K562 (cell line): Measurements from ENCODE around the gene C1orf174. TPM values are rescaled to one million over a fixed set of nuclear protein-coding genes. Genes with fewer than 3 reads are reported as not detected.

Experiments
- ATAC-seq: fragments of 200-7000 bp; cut with Tn5 transposase; 3 replicates; pipeline ENCODE4 v1.9.1; 2020; ENCODE audit warnings: moderate library complexity
- BruUV-seq: library from RNA; stranded (reverse); fragments of 400-500 nt; replicated peaks from 2 replicates; lab custom pipeline; 2021; lab: Mats Ljungman, UMichigan
- CTCF ChIA-PET: fragments of 300-600 bp; formaldehyde crosslinking; extraction: SDS; loops from one replicate; lab custom pipeline; 2021; ENCODE audit warnings: low intra/inter-chr PET ratio; lab: Yijun Ruan, JAX
- POLR2A ChIA-PET: fragments of 300-600, 350-650 bp; sonication (Branson Sonifier 250); formaldehyde crosslinking; extraction: SDS; loops from one replicate; lab custom pipeline; 2021; ENCODE audit warnings: antibody characterized with exemption, inconsistent platforms; lab: Yijun Ruan, JAX
- DNase-seq, 4 experiments: peaks; one replicate each; pipeline versions ENCODE4 v3.0.0 to v3.0.0-alpha.2; 2011 to 2018; ENCODE audit warnings: low spot score in 3 of 4, mixed read lengths in 3 of 4; ENCODE audit errors: extremely low read depth in 1 of 4
- FAIRE-seq: peaks from 2 replicates; lab custom pipeline; 2011; peaks lifted over from hg19 to GRCh38; lab: Jason Lieb, UNC
- H2AFZ ChIP-seq: 2 replicates; pipeline ENCODE4 v1.6.0; 2011; ENCODE audit warnings: low read depth, low read length, control low read depth, inconsistent platforms
- H3K27ac ChIP-seq: fragments of 200-600 bp; 3 replicates; pipeline ENCODE4 v1.8.0; 2011; ENCODE audit warnings: low read depth, mild to moderate bottlenecking, control low read depth, inconsistent platforms, low read length, moderate library complexity, mixed read lengths; ENCODE audit errors: extremely low read depth
- H3K27me3 ChIP-seq, 2 experiments: fragments of 300-600 bp in 1 of 2; 2 replicates in 1 of 2; 3 replicates in 1 of 2; pipeline versions ENCODE4 v1.6.0 to v1.8.0; 2011; ENCODE audit warnings: inconsistent platforms in 2 of 2, low read length in 2 of 2, mild to moderate bottlenecking in 1 of 2, mixed read lengths in 1 of 2, moderate library complexity in 1 of 2; ENCODE audit not compliant: control insufficient read depth in 2 of 2, insufficient read depth in 2 of 2
- H3K36me3 ChIP-seq: fragments of 300-600 bp; 3 replicates; pipeline ENCODE4 v1.8.0; 2011; ENCODE audit warnings: mild to moderate bottlenecking, low read length, inconsistent platforms; ENCODE audit not compliant: control insufficient read depth, insufficient read depth
- H3K4me1 ChIP-seq, 2 experiments: fragments of 200-600 bp in 1 of 2; replicated peaks in 1 of 2; 2 replicates in 1 of 2; 3 replicates in 1 of 2; pipeline versions ENCODE4 v1.5.1 to v1.8.0; 2011; ENCODE audit warnings: inconsistent platforms in 2 of 2, low read length in 2 of 2, mild to moderate bottlenecking in 1 of 2, mixed read lengths in 1 of 2, moderate library complexity in 1 of 2; ENCODE audit not compliant: control insufficient read depth in 2 of 2, insufficient read depth in 2 of 2
- H3K4me2 ChIP-seq: 2 replicates; pipeline ENCODE4 v1.6.1; 2011; ENCODE audit warnings: low read length, control low read depth, inconsistent platforms, mixed read lengths; ENCODE audit not compliant: insufficient read depth
- H3K4me3 ChIP-seq: fragments of 200-600 bp; sonication (generic), shearing (Covaris generic); 2 replicates; pipeline ENCODE4 v1.5.1; 2016; ENCODE audit warnings: control low read depth, inconsistent platforms
- H3K79me2 ChIP-seq: fragments of 200-600 bp; 3 replicates; pipeline ENCODE4 v1.8.0; 2011; ENCODE audit warnings: low read length, inconsistent platforms; ENCODE audit not compliant: control insufficient read depth, insufficient read depth
- H3K9ac ChIP-seq, 2 experiments: 2 replicates each; pipeline versions ENCODE4 v1.6.0 to v1.6.1; 2011; ENCODE audit warnings: low read depth in 2 of 2, low read length in 2 of 2, control low read depth in 1 of 2, inconsistent platforms in 1 of 2, mild to moderate bottlenecking in 1 of 2, mixed read lengths in 1 of 2; ENCODE audit not compliant: insufficient read depth in 1 of 2
- H3K9me1 ChIP-seq: one replicate; pipeline ENCODE4 v1.6.0; 2011; ENCODE audit warnings: inconsistent platforms, mild to moderate bottlenecking, low read length, moderate library complexity; ENCODE audit not compliant: control insufficient read depth, insufficient read depth
- H3K9me3 ChIP-seq: replicated peaks from 2 replicates; pipeline ENCODE4 v1.5.1; 2011; ENCODE audit warnings: low read depth, low read length, inconsistent platforms; ENCODE audit not compliant: control insufficient read depth, insufficient read depth
- H4K20me1 ChIP-seq: replicated peaks from 2 replicates; pipeline ENCODE4 v1.6.1; 2011; ENCODE audit warnings: low read length, inconsistent platforms, mixed read lengths; ENCODE audit not compliant: control insufficient read depth, insufficient read depth
- BRCA1 ChIP-seq, 2 experiments: fragments of 450-650 bp in 1 of 2; sonication (generic) in 1 of 2; formaldehyde crosslinking in 1 of 2; IDR thresholded peaks; 2 replicates each; pipeline versions ENCODE4 v1.5.0 to v1.6.1; 2017 to 2020; ENCODE audit warnings: mild to moderate bottlenecking in 1 of 2, missing genetic modification reagents in 1 of 2
- DIDO1 ChIP-seq: fragments of 450-650 bp; IDR thresholded peaks from 2 replicates; pipeline ENCODE4 v1.6.1; 2016; ENCODE audit warnings: low read depth, missing biosample characterization, missing genetic modification characterization
- ID3 ChIP-seq, 2 experiments: fragments of 250-450 bp in 1 of 2; fragments of 450-650 bp in 1 of 2; sonication (Bioruptor Pico) in 1 of 2; IDR thresholded peaks; 2 replicates each; pipeline versions ENCODE4 v1.6.1 to v1.8.0; 2016 to 2021; ENCODE audit warnings: mild to moderate bottlenecking in 2 of 2, moderate library complexity in 2 of 2, missing compliant biosample characterization in 1 of 2, missing genetic modification characterization in 1 of 2
- U2AF2 ChIP-seq: fragments of 200-400 bp; formaldehyde crosslinking; optimal IDR thresholded peaks from 2 replicates; pipeline ENCODE3; 2017; ENCODE audit warnings: low read depth, mild to moderate bottlenecking, low read length
- ZNF197 ChIP-seq: fragments of 200-800 bp; sonication (Bioruptor generic); IDR thresholded peaks from 2 replicates; pipeline ENCODE4 v1.6.1; 2016; ENCODE audit warnings: low read depth, missing genetic modification characterization, missing compliant biosample characterization
- WGBS: fragments of 100-300 bp; shearing (Covaris generic); methylation state at CpG from one replicate; pipeline ENCODE4 v1.1.6; 2016; ENCODE audit warnings: low coverage, mixed read lengths; ENCODE audit not compliant: insufficient coverage; ENCODE audit errors: missing lambda C conversion rate; 5-methylcytosine and 5-hydroxymethylcytosine counted together
- in situ Hi-C: fragments of 300-500 bp; cut with MboI; formaldehyde crosslinking; loops from 4 replicates; pipeline ENCODE4 v1.15.0; 2018; ENCODE audit warnings: inconsistent platforms, mixed read lengths
- intact Hi-C: fragments of 100-400 bp; cut with micrococcal nuclease; formaldehyde crosslinking; loops from 2 replicates; pipeline ENCODE4 v1.14.2; 2022
- polyA plus RNA-seq, 8 experiments: library from polyadenylated mRNA; depleted of rRNA in 4 of 8; stranded (reverse) in 5 of 8; unstranded in 3 of 8; fragments of >200 nt; fragmentation: Nextera tagmentation in 2 of 8; fragmentation: Illumina TruSeq in 1 of 8; extraction: Ambion mirVana in 2 of 8; extraction: Trizol in 1 of 8; gene quantifications; 2 replicates each; pipeline versions ENCODE4 v1.2.1 to v1.2.3, GENCODE V29; 2011 to 2014; ENCODE audit warnings: inconsistent platforms in 1 of 8, missing spikeins in 1 of 8
- total RNA-seq, 7 experiments: library from RNA; depleted of rRNA in 6 of 7; stranded (reverse); fragments of >200 nt in 6 of 7; fragmentation: Illumina TruSeq in 2 of 7; extraction: Trizol in 2 of 7; gene quantifications; 2 replicates each; pipeline versions ENCODE4 v1.2.1 to v1.2.3, GENCODE V29; 2011 to 2021; ENCODE audit warnings: low replicate concordance in 1 of 7

The C1orf174 gene
- total and polyA plus RNA-seq, 9 of the 15 experiments (the other 6 are each of a cell fraction or from before 2014, with no cell fraction given), result 38.5 to 64.9 (median 45.4) TPM

- CTCF ChIA-PET, result no interaction called here
- Histone ChIP-seq H3K79me2 (no peaks in the 10 kb centered on the region), H3K9ac (peak overlapping the region in 1 of 2 experiments; percentile 53; a peak in 1 of 4 replicates), H2AFZ (no peak overlapping the region), H3K4me1 (peaks cover 0 to 4% of the 10 kb centered on the region in 2 experiments; a peak in 2 of 5 replicates), H3K36me3 (peaks cover 69% of the 10 kb centered on the region), H3K9me1 (no peaks in the 10 kb centered on the region), H3K4me3 (no peak overlapping the region)
- in situ Hi-C loops (no loop called here), intact Hi-C loops (no loop called here)
- POLR2A ChIA-PET, result interaction anchor here (0.7 to 2.8 kb wide), 6 partner anchors 10 to 1342 kb away, joined by 3 to 12 read pairs (median 3); partner anchors contain the start of gene C1orf174
- TF ChIP-seq ID3 (CRISPR knock-in tag; IDR thresholded peaks at IDR 0.05) (no peak), ID3 (tag; IDR thresholded peaks at IDR 0.05) (no peak), ZNF197 (no peak), U2AF2 (no peak)
- TF ChIP-seq, all 486 proteins: peak for 0
- FAIRE-seq, result no peak
- H3K9me3 ChIP-seq, result no peaks in the 10 kb centered on the region
- peaks cover 6% of the 10 kb centered on the region; the same call in 1 of the 2 replicates for H4K20me1 ChIP-seq
- no peak for ATAC-seq
- 88% methylated on average over 15 of the region's 15 CpGs for WGBS
- H3K4me2 ChIP-seq, result no peak overlapping the region
- DNase-seq, result no peak
- H3K27me3 ChIP-seq, result no peaks in the 10 kb centered on the region
- BruUV-seq, result no TSS peak
- no peak overlapping the region for H3K27ac ChIP-seq
These were observed 13.9 kb downstream of the C1orf174 start for GRCh38 chr1:3886106-3886670.

GRCh38 chr1:3885611-3886010 lies 14.5 kb downstream of the C1orf174 start:
- POLR2A ChIA-PET, result interaction anchor here (0.7 to 1.2 kb wide), 3 partner anchors 10 to 1341 kb away, joined by 3 read pairs; no protein-coding TSS in a partner anchor
- in situ Hi-C loops, result no loop called here
- H3K27me3 ChIP-seq, result no peaks in the 10 kb centered on the region
- no peak overlapping the region for H3K9ac ChIP-seq
- DNase-seq (no peak), FAIRE-seq (no peak), ATAC-seq (no peak)
- H2AFZ ChIP-seq, result no peak overlapping the region
- no peak overlapping the region for H3K4me2 ChIP-seq
- 82% methylated on average over 7 of the region's 7 CpGs for WGBS
- no peaks in the 10 kb centered on the region for H3K79me2 ChIP-seq
- H3K4me1 ChIP-seq, result peaks cover 0 to 10% of the 10 kb centered on the region in 2 experiments; a peak in 3 of 5 replicates
- TF ChIP-seq DIDO1 (tag) (no peak), BRCA1 (IDR thresholded peaks at IDR 0.05) (no peak), BRCA1 (CRISPR knock-in tag; IDR thresholded peaks at IDR 0.05) (no peak)
- peaks cover 68% of the 10 kb centered on the region for H3K36me3 ChIP-seq
- no peaks in the 10 kb centered on the region for H3K9me1 ChIP-seq
- BruUV-seq, result no TSS peak
- H3K4me3 ChIP-seq, result no peak overlapping the region
- intact Hi-C loops, result no loop called here
- no peak overlapping the region for H3K27ac ChIP-seq
- CTCF ChIA-PET, result no interaction called here
- H3K9me3 ChIP-seq, result no peaks in the 10 kb centered on the region
- H4K20me1 ChIP-seq, result peaks cover 6% of the 10 kb centered on the region; the same call in 1 of the 2 replicates
